Inflammatory macrophage treated with lipopolysaccharide for 1 hour (primary cell): ENCODE measurements around the gene BAD.
A peak's percentile ranks its signal among the peaks of the same experiment; 100 is the strongest.

Experiments
- DNase-seq, 2 donors: peaks; one replicate each; pipeline ENCODE4 v3.0.0-alpha.2; 2020 to 2022

BAD gene

DNA sequence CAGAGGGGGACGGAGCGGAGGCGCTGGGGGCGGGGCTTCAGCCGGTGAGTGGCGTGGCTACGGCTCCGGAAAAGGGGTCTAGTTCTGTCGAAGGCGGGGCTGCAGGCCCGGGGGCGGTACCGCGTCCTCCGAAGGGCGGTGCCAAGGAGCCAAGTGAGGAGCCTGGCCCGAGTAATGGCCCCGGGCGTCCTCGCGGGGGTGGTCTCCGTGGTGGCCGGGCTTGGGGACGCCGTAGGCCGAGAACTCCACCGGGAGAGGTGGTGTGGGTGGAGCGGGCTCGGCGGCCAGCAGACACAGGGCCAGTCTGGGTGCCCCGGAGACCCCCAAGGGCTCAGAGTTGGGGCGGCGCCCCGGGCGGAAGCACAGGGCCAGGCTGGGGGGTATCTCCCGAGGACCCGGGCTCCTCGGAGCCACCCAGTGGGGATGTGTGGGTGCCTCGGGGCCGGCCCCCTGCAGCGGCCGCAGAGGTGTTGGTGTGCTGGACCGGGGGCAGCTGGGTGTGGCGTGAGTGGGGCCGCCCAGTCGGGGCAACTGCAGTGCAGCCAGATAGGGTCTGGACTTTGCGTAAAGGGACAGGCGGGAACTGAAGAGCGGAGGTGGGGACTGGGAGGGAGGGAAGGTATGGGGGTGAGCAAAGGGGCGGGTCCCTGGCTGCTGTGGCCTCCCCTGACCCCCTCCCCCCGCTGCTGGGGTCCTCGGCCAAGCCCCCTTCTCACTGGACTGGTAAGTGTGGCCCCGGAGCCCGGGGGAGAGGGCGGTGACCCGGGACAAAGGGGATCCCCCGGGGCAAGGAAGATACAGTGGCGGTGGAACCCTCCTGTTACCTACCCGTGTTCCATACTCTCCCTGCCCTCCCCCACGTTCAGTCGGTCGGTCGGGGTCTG, 42.7 kb downstream of the BAD start:
- DNase-seq = no peak

DNA sequence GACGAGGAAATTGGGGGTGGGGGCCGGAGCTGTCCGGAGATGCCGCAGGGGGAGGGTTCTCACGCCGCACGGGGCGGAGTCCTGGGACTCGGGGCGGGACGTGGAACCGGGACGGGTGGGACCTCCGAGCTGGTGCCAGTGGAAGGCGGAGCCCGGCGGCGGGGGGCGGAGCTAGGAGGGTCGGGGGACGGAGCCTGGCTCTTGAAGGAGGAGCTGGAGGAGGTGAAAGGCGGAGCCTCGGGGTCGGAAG, 43.3 kb downstream of the BAD start:
- peak; percentile 99 to 100 for DNase-seq

DNA sequence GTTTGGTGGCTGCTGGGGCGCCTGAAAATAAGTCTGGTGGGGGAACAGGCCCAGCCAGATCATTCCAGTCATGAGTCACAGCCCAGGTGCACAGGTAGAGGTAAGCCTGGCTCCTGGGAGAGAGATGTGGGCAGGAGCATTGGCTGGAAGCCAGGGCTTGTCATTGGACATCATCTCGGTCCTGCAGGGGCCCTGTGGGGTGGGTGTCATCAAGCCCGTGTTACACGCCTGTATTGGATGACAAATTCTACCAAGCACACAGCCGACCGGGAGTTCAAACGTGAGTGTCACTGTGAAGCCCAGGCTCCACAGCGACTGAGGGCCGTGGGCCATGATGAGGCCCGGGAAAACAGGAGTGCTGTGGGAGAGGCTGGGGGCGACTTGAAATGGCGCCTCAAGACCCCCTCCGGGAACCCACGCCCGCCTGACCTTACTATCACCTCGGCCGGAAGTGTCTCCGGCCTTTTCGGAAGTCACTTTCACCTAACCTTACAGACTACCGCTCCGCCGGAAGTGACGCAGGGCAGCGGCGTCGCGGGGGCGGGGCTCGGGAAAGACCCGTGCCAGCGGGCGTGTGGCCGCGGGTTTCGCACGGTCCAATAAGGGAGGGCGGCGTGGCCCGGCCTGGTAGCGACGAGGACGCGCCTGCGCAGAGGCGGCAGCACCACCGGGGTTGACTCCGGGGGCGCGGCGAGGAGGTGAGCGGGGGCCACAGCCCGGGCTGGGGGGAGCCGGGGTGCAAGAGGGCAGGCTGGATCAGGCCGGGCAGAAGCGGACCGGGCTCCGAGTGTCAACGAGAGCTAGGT, 43.8 kb downstream of the BAD start, which contains the start of gene FKBP2:
Gene FKBP2, plus strand, starts transcription at position 661 of the 806 bp plus-strand sequence. CDS start 1,293 bp downstream, outside the sequence.
- peak; percentile 97 to 98 for DNase-seq

DNA sequence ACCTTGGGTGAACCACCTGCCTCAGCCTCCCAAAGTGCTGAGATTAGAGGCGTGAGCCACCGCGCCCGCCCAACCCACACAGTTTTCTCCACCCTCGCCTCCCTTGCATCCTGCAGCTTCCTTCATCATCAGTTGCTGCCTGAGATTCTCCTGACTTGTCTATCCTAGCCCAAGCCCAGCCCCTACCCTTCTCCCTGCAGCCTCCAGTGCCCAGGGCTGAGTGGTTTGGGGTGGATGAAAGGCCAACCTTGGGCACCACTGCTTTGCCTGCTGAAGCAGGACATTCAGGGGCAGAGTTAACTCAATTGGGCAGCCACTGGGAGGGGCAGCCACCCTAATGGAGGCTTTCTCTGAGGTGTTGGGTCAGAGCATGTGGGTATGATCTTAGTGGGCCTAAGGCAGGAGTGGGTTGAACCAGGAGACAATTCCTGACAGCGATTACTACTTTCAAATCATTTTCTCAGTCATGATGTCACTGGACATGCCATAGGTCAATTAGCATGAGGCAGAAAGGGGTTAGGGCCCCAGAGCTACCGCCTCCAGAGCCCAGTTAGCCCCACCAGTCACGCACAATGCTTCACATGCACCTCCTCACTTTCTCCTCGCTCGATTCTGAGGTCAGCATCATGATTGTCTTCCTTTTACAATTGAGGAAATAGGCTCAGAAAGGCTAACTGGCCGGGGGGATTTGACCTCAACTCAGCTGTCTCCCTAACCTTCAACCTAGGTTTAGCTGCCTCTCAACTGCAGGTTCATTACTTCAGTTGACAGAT, 44.6 kb downstream of the BAD start:
- DNase-seq = peak; percentile 81 to 95

DNA sequence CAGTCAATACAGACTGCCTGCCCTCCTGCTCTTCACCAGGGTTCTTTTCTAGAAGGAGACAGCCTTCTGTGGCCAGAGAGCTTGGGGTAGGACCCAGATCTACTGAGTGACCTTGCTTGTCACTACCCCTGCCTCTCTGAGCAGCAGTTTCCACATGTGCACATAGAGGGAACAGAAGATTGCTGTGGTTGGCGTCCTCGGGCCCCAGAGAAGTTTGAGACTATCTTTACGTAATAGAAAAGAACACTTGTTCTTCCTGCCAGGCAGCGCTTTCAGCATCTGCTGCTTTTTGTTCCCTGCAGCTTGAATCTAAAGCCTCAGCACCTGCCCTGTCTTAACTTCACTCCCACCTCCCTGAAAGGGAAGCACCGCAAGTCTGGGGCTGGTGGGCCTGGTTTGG, 45.5 kb downstream of the BAD start:
- DNase-seq = peak in 1 of 2 donors; percentile 27

DNA sequence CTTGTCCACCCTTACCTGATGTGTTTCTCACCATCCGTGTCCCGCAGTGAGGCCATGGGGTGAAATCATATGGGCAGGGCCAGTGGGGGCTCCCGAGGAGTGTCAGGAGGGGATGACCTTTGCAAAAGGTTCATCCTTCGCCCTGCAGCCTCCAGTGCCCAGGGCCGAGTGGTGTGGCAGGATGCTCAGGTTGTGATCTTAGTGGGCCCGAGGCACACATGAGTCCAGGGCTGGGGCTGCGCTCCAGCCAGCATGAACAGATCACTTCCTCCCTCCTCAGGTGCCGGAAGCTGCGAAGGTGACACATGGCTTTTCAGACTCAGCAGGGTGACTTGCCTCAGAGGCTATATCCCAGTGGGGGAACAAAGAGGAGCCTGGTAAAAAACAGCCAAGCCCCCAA, 46.4 kb downstream of the BAD start:
- DNase-seq = no peak

DNA sequence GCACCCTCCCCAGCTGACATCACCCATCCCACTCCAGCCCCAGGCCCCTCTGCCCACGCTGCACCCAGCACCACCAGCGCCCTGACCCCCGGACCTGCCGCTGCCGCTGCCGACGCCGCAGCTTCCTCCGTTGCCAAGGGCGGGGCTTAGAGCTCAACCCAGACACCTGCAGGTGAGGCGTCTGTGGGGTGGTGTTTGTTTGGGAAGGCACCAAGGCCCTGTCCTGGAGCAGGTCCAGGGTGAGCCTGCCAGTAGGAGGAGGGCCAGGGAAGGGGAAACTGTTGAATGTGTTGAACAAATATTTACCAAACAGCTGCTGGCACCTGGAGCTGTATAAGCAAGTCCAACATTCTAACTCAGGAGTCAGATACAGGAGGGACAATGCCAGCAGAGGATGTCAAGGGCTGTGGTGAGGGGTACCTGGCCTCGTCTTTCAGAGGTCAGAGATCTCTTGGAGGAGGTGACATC, 46.9 kb downstream of the BAD start:
- no peak for DNase-seq

DNA sequence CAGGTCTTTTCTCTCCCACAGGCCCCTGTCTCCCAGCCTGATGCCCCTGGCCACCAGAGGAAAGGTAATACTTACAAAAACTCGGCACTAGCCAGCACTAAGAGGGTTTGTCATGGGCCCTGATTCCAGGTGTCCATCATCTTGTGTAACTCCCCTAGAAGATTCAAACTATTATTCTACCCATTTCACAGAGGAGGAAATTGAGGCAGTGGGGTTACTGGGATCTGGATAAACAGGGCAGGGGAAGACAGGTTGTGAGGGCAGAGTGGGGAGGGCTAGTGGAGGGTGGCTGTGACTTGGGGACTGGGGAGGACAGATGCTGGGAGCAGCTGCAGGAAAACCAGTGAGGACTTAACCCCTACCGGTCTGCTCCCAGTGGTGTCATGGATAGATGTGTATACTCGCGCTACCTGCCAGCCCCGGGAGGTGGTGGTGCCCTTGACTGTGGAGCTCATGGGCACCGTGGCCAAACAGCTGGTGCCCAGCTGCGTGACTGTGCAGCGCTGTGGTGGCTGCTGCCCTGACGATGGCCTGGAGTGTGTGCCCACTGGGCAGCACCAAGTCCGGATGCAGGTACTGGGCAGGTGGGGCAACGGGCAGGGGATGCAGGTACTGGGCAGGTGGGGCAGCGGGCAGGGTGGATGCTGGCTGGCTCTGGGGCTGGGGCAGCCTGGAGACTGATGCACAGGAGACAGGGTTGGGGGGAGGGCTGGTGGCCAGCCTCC, 48.9 kb downstream of the BAD start:
- no peak for DNase-seq

DNA sequence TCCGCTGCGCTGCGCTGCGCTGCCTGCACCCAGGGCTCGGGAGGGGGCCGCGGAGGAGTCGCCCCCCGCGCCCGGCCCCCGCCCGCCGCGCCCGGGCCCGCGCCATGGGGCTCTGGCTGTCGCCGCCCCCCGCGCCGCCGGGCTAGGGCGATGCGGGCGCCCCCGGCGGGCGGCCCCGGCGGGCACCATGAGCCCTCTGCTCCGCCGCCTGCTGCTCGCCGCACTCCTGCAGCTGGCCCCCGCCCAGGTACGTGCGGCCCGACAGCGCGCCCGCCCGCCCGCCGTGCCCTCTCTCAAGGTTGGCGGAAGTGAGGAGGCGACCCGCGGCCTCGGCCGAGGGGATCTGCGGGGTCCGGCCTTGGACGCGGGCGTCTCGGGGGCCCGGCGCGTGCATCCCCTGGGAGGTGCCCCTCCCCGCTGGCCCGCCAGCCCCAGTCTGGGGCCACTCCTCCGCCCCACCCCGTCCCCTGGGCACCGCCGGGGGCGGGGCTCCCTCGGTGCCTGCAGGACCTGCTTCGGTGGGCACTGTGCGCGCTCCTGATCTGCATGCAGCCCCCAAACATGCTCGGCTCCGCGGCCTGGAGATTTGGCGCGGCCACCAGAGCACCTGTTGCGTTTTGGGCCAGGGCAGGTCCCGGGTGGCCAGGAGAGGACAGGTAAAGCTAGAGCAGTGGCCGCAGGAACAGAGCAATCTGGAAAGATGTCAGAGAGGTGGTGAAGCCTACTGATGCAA, 49.7 kb downstream of the BAD start:
- DNase-seq = no peak

DNA sequence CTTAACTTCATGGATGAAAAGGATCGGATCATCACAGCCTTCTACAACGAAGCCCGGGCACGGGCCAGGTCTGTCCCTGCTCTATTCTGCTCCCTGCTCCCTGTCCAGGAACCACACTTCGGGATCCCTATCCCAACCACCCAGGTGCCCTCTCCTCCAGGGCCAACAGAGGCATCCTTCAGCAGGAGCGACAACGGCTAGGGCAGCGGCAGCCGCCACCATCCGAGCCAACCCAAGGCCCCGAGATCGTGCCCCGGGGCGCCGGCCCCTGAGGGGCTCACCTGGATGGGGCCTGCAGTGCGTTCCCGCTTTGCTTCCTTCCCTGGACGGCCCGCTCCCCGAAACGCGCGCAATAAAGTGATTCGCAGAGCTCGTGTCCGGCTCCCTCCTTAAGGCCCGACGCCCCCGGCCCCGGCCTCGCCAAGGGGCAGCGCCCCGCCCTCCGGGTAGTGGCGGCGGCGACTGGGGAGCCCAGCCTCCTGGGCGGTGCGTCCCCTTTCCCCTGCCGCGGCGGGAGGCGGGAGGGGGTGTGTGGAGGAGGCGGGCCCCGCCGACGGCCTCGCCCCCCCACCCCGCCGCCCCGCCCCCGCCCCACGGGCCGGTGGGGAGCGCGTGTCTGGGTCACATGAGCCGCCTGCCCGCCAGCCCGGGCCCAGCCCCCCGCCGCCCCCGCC, 50.4 kb downstream of the BAD start, which contains the start of gene VEGFB:
Gene VEGFB, plus strand, starts transcription at position 672 of the 674 bp plus-strand sequence. CDS start 250 bp downstream, outside the sequence.
- no peak for DNase-seq

DNA sequence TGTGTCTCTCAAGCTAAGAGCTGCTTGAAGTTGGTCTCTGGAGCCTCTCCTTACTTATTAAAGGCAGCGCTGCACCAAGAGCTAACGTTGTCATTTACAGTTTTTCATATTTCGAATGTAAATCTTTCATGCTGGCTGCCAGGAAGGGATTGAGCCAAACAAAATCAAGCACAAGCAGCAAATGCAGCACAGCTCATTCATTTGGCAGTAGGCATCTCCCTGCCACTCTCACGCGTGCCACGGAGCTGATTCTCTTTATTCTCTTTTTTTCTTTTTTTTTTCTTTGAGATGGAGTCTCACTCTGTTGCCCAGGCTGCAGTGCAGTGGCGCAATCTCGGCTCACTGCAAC, 51.5 kb downstream of the BAD start:
- no peak for DNase-seq

DNA sequence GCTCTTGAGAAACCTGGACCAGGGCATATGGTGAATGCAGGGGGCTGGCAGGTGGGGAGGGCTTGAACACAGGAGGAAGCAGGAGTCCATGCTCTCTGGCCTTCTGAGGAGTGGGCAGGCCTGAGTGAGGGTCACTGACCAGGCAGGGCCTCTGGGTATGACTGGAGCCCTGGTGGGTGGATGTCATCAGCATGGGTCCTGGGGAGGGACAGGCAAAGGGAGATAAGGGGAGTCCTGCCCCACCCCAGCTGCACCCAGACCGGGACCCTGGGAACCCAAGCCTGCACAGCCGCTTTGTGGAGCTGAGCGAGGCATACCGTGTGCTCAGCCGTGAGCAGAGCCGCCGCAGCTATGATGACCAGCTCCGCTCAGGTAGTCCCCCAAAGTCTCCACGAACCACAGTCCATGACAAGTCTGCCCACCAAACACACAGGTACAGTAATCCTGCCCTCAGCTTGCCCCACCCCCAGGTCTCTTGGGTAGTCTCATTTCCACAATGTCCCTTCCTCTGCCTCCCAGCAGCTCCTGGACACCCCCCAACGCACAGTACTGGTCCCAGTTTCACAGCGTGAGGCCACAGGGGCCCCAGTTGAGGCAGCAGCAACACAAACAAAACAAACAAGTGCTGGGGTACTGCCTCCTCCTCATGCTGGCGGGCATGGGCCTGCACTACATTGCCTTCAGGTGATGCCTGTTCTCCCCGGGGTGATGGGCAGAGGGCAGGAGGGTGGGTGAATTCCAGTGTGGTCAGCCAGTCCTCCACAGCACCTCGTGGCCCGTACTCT, 52.1 kb downstream of the BAD start:
- no peak for DNase-seq

DNA sequence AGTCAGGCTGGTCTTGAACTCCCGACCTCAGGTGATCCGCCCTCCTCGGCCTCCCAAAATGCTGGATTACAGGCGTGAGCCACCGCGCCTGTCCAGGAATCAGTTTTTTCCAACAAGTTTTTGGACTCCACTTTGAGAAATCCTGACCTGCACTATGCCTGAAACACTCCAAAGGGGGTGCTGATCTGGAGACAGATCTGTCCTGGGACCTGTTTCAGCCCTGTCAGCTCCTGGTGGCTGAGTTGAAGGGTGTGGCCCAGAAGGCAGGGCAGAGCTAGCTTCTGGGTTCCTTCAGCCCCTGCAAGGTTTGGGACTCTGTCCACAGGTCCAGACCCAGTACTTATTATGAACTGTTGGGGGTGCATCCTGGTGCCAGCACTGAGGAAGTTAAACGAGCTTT, 52.9 kb downstream of the BAD start:
- DNase-seq = no peak

DNA sequence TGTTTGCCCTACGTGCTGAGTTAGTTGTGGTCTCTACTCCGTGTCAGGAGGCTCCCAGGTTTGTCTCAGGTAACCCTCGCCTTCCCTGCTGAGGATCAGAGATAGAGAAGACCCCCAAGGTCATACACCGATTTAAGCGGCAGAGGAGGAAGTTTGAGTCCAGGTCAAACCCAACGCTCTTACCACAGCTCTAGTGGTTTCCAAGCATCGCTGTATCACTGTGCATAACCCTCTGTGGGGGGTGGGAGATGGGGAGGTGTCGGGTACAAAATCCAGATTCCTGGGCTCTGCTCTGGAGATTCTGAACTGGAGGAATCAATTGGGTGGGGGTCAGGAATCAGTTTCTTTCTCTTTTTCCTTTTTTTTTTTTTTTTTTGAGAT, 53.5 kb downstream of the BAD start:
- no peak for DNase-seq

DNA sequence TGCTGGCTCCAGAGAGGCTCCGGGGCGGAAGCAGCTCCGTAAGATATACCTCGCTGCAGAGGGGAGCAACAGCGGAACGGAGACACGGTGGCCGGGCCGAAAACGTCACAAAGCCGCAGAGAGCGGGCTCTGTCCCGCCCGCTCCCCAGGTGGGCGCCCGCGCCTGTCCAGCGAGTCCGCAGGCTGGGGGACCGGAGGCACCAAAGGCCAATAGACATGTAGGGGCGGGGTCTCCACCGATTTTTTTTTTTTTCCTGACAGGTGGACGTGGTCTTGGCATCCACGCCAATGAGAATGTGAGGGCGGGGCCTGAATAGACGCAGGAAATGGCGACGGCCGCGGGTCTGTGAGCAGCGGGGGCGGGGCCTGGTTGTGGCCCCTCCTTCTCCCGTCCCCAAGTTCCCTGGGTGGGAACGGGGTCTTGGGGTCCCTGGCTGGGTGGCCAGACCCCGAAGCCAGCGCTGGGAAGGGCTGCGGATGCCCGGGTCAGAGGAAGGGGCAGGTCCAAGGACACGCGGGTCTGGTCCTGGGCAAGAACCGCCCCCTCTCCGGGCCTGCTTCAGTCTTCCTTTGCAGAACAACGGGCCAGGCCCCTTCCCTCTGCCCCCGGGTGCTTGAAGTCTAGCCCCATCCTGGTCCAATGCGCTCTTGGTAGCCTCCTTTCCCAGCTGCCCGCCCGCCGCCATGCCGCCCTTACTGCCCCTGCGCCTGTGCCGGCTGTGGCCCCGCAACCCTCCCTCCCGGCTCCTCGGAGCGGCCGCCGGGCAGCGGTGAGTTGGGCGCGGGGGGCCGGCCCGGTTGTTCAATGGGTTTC, 54.1 kb downstream of the BAD start, which contains the start of gene DNAJC4:
Gene DNAJC4, plus strand, starts transcription at position 378 of the 814 bp plus-strand sequence. Its CDS starts 307 bp downstream, at position 685.
- peak; percentile 71 to 74 for DNase-seq

DNA sequence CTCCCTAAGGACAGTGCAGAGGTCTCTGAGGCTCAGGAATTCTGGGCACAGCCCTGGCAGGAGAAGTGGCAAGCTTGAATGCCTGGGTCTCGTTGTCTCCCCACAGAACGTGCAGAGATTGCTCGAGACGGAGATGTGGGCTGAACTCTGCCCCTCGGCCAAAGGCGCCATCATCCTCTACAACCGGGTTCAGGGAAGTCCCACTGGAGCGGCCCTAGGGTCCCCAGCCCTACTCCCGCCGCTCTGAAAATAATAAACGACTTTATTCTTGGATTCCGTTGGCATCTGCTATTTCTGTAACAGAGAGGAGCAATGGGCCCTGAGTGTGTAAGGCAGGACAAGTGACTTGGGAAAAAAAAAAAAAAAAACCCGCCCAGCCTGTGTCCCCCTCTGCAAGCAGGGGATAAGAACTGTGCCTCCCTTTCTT, 54.7 kb downstream of the BAD start:
- no peak for DNase-seq

DNA sequence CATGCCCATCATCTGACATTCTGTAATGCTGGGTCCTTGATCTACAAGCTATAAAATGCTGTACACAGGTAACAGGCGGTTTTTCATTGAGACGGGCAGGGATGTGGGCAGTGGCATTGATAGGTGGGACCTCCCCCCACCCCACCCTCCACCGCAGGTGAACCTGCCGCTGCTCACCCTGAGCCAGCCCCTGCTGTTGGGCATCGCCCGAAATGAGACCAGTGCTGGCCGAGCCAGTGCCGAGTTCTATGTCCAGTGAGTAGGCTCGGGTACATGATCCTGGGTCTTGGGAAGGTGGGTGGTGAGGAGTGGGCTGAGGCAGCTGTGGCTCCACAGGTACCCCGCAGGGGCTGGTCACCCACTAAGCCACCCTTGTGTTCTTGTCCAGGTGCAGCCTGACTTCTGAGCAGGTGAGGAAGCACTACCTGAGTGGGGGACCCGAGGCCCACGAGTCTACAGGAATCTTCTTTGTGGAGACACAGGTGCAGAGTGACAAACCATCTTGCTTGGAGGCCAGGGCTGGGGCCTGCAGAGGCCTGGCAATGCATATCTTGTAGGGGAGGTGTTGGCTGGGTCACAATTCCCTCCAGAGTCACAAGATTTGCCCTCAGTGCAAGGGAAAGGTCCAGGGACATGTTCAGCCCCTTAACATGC, 55.2 kb downstream of the BAD start:
- DNase-seq = no peak

DNA sequence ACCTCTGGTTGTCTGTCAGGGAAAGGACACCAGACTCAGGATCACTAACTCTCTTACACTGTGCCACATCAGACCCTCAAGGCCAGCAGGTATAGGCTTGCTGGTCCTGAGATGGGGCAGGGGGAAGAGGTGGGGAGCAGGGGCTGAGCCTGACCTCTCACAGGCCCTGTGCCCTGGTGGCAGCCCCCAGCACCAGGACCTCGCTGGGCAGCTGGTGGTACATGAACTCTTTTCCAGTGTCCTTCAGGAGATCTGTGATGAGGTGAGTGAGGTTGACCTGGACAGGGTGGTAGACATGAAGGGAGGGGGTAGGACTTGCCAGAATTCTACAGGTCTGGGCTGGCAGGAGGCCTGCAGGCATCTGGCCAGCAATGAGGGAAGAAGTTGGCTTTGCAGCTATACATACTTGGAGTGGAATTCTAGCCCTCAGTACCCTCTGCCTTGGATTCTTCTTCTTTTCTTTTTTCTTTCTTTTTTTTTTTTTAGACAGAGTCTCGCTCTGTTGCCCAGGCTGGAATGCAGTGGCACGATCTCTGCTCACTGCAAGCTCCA, 57.0 kb downstream of the BAD start:
- no peak for DNase-seq
